GM12878 (cell line): ENCODE data around the gene CACFD1. TPM values are rescaled to one million over a fixed set of nuclear protein-coding genes. Genes with fewer than 3 reads are reported as not detected.

Experiments
- ATAC-seq: fragments of 200-7000 bp; cut with Tn5 transposase; 3 replicates; pipeline ENCODE4 v1.9.1; 2020; ENCODE audit warnings: mild to moderate bottlenecking, moderate library complexity
- BruUV-seq: library from RNA; stranded (reverse); fragments of 400-500 nt; replicated peaks from 2 replicates; lab custom pipeline; 2021; lab: Mats Ljungman, UMichigan
- CTCF ChIA-PET: fragments of 300-600 bp; sonication (Branson Sonifier 250); formaldehyde crosslinking; extraction: SDS; loops from one replicate; lab custom pipeline; 2021; ENCODE audit warnings: inconsistent platforms; lab: Yijun Ruan, JAX
- POLR2A ChIA-PET: fragments of 350-600 bp; formaldehyde crosslinking; extraction: SDS; loops from one replicate; lab custom pipeline; 2021; ENCODE audit warnings: inconsistent platforms; lab: Charles Lee
- RAD21 ChIA-PET: fragments of 300-600 bp; sonication (Branson Sonifier 250); formaldehyde crosslinking; loops from one replicate; lab custom pipeline; 2023; ENCODE audit warnings: antibody characterized with exemption; ENCODE audit not compliant: unreplicated experiment; lab: Charles Lee
- SMC1A ChIA-PET: fragments of 300-600 bp; sonication (Branson Sonifier 250); formaldehyde crosslinking; loops from one replicate; lab custom pipeline; 2023; ENCODE audit not compliant: unreplicated experiment, uncharacterized antibody; lab: Charles Lee
- DNase-seq: peaks from one replicate; pipeline ENCODE4 v3.0.0-alpha.2; 2011; ENCODE audit warnings: low read depth, low spot score
- FAIRE-seq: peaks from 3 replicates; lab custom pipeline; 2011; peaks lifted over from hg19 to GRCh38; lab: Jason Lieb, UNC
- H2AFZ ChIP-seq: 2 replicates; pipeline ENCODE4 v1.6.0; 2011; ENCODE audit warnings: low read depth, low read length, control low read depth; ENCODE audit not compliant: control insufficient read depth
- H3K27ac ChIP-seq: 2 replicates; pipeline ENCODE4 v1.5.1; 2011; ENCODE audit warnings: control low read depth; ENCODE audit not compliant: control insufficient read depth, insufficient read depth
- H3K27me3 ChIP-seq, 2 experiments: replicated peaks in 1 of 2; 2 replicates each; pipeline versions ENCODE4 v1.6.0 to v1.6.1; 2011; ENCODE audit warnings: low read length in 1 of 2; ENCODE audit not compliant: control insufficient read depth in 2 of 2, insufficient read depth in 2 of 2
- H3K36me3 ChIP-seq, 2 experiments: 2 replicates each; pipeline ENCODE4 v1.5.1; 2011; ENCODE audit warnings: low read length in 1 of 2; ENCODE audit not compliant: control insufficient read depth in 2 of 2, insufficient read depth in 2 of 2
- H3K4me1 ChIP-seq: 2 replicates; pipeline ENCODE4 v1.6.1; 2011; ENCODE audit warnings: mild to moderate bottlenecking, low read length, moderate library complexity, mixed read lengths; ENCODE audit not compliant: control insufficient read depth, insufficient read depth
- H3K4me2 ChIP-seq: 2 replicates; pipeline ENCODE4 v1.6.0; 2011; ENCODE audit warnings: control low read depth; ENCODE audit not compliant: control insufficient read depth, insufficient read depth
- H3K4me3 ChIP-seq: fragments of 200-600 bp; sonication (generic); 2 replicates; pipeline ENCODE4 v1.5.1; 2016
- H3K79me2 ChIP-seq: 2 replicates; pipeline ENCODE4 v1.6.0; 2011; ENCODE audit warnings: low read length; ENCODE audit not compliant: control insufficient read depth, insufficient read depth
- H3K9ac ChIP-seq: 2 replicates; pipeline ENCODE4 v1.8.0; 2011; ENCODE audit warnings: low read length, control low read depth, mixed read lengths; ENCODE audit not compliant: control insufficient read depth, insufficient read depth
- H3K9me3 ChIP-seq: replicated peaks from 3 replicates; pipeline ENCODE4 v1.5.1; 2011; ENCODE audit warnings: mild to moderate bottlenecking, low read length; ENCODE audit not compliant: control insufficient read depth, insufficient read depth
- H4K20me1 ChIP-seq: 2 replicates; pipeline ENCODE4 v1.6.0; 2011; ENCODE audit not compliant: control insufficient read depth, insufficient read depth
- BHLHE40 ChIP-seq, 2 experiments: fragments of 450-650 bp in 1 of 2; IDR thresholded peaks; 2 replicates each; pipeline ENCODE4 v1.6.1; 2011 to 2017; ENCODE audit warnings: low read depth in 2 of 2, borderline replicate concordance in 1 of 2, improper control_type of control experiment in 1 of 2, low read length in 1 of 2, mild to moderate bottlenecking in 1 of 2
- CHD4 ChIP-seq: fragments of 200-600 bp; sonication (generic); IDR thresholded peaks from 2 replicates; pipeline ENCODE4 v1.6.1; 2016; ENCODE audit warnings: mild to moderate bottlenecking
- E2F4 ChIP-seq: IDR thresholded peaks from 2 replicates; pipeline ENCODE4 v1.6.1; 2012; ENCODE audit warnings: low read depth, low read length, improper control_type of control experiment
- FOS ChIP-seq: IDR thresholded peaks from 3 replicates; pipeline ENCODE4 v1.6.1; 2011; ENCODE audit warnings: borderline replicate concordance; ENCODE audit not compliant: insufficient read length; ENCODE audit errors: extremely low read depth
- RUNX3 ChIP-seq: IDR thresholded peaks from 2 replicates; pipeline ENCODE4 v1.6.1; 2012; ENCODE audit warnings: low read length, inconsistent platforms
- SMARCA5 ChIP-seq: fragments of 450-650 bp; IDR thresholded peaks from 2 replicates; pipeline ENCODE4 v1.6.1; 2017; ENCODE audit warnings: mild to moderate bottlenecking
- STAT3 ChIP-seq: IDR thresholded peaks from 2 replicates; pipeline ENCODE4 v1.6.1; 2011; ENCODE audit warnings: low read depth, low read length, improper control_type of control experiment
- SUPT20H ChIP-seq: IDR thresholded peaks from 2 replicates; pipeline ENCODE4 v1.6.1; 2011; ENCODE audit warnings: low read depth, mild to moderate bottlenecking, low read length, moderate library complexity, borderline replicate concordance; ENCODE audit not compliant: control insufficient read depth
- TBL1XR1 ChIP-seq: IDR thresholded peaks from 2 replicates; pipeline ENCODE4 v1.6.1; 2012; ENCODE audit warnings: low read depth, low read length, improper control_type of control experiment
- USF1 ChIP-seq: IDR thresholded peaks from 2 replicates; pipeline ENCODE4 v1.6.1; 2011; ENCODE audit warnings: borderline replicate concordance, low read depth, mild to moderate bottlenecking, moderate library complexity, mixed read lengths, low read length; ENCODE audit not compliant: insufficient read depth; ENCODE audit errors: extremely low read length
- ZBTB11 ChIP-seq: fragments of 450-650 bp; formaldehyde crosslinking; IDR thresholded peaks from 2 replicates; pipeline ENCODE4 v1.5.0; 2022; ENCODE audit warnings: mild to moderate bottlenecking, missing genetic modification characterization
- WGBS: methylation state at CpG from one replicate; pipeline ENCODE4 v1.1.6; 2016; ENCODE audit warnings: low lambda C conversion rate; ENCODE audit not compliant: insufficient replicate concordance, insufficient coverage; ENCODE audit errors: missing lambda C conversion rate; 5-methylcytosine and 5-hydroxymethylcytosine counted together
- in situ Hi-C: fragments of 300-500 bp; cut with MboI; formaldehyde crosslinking; loops from 9 replicates; pipeline ENCODE4 v1.14.3; 2018; ENCODE audit warnings: mixed read lengths
- intact Hi-C: fragments of 100-400 bp; cut with micrococcal nuclease; formaldehyde crosslinking; loops from one replicate; pipeline ENCODE4 v1.14.2; 2022; ENCODE audit not compliant: unreplicated experiment
- polyA plus RNA-seq, 11 experiments: library from polyadenylated mRNA; depleted of rRNA in 4 of 11; unstranded in 6 of 11; stranded (reverse) in 5 of 11; fragments of >200 nt; fragmentation: Nextera tagmentation in 4 of 11; fragmentation: Illumina TruSeq in 1 of 11; extraction: Ambion mirVana in 4 of 11; extraction: Trizol in 1 of 11; gene quantifications; 1 replicate in 1 of 11; 2 replicates in 10 of 11; pipeline versions ENCODE4 v1.2.1 to v1.2.3, GENCODE V29; 2011 to 2016; ENCODE audit warnings: inconsistent platforms in 2 of 11, missing spikeins in 2 of 11, low read depth in 1 of 11
- total RNA-seq, 4 experiments: library from RNA; depleted of rRNA in 3 of 4; stranded (reverse); fragments of >200 nt in 3 of 4; fragmentation: Illumina TruSeq in 1 of 4; extraction: Trizol in 1 of 4; gene quantifications; 2 replicates each; pipeline versions ENCODE4 v1.2.1 to v1.2.3, GENCODE V29; 2013 to 2021

The CACFD1 gene
- total and polyA plus RNA-seq, 10 of the 15 experiments (the other 5 are each of a cell fraction or from before 2014, with no cell fraction given): 0.09 to 5.8 (median 1.4) TPM; not detected in 1

GRCh38 chr9:133449760-133450159, 10.0 kb upstream of the CACFD1 start:
- no peaks in the 10 kb centered on the region for H4K20me1 ChIP-seq
- H3K4me3 ChIP-seq: no peak overlapping the region
- RAD21 ChIA-PET: no interaction called here
- TF ChIP-seq TBL1XR1 (no peak), STAT3 (no peak), SMARCA5 (no peak), SUPT20H (no peak), ZBTB11 (CRISPR knock-in tag) (no peak), CHD4 (no peak), E2F4 (no peak), FOS (no peak), RUNX3 (no peak), USF1 (no peak), BHLHE40 (IDR thresholded peaks at IDR 0.05; ENCODE audit: borderline replicate concordance in 1 of 2, low read depth in 2 of 2, low read length in 1 of 2) (no peak)
- TF ChIP-seq, all 136 proteins: peak for 0
- ATAC-seq (no peak), DNase-seq (no peak), FAIRE-seq (no peak)
- H3K79me2 ChIP-seq: no peaks in the 10 kb centered on the region
- H3K4me1 ChIP-seq: no peaks in the 10 kb centered on the region
- ChIA-PET SMC1A (no interaction called here), POLR2A (no interaction called here), CTCF (interaction anchor here (1.0 kb wide), 1 partner anchor 12 kb away, joined by 3 read pairs; no protein-coding TSS in a partner anchor)
- no peak overlapping the region for H3K27ac ChIP-seq
- H3K36me3 ChIP-seq: no peaks in the 10 kb centered on the region
- peaks cover 0 to 2% of the 10 kb centered on the region in 2 experiments; a peak in 3 of 4 replicates for H3K27me3 ChIP-seq
- no TSS peak for BruUV-seq
- intact Hi-C loops (no loop called here), in situ Hi-C loops (no loop called here)
- H3K9ac ChIP-seq: no peak overlapping the region
- no peaks in the 10 kb centered on the region for H3K9me3 ChIP-seq
- no peak overlapping the region for H2AFZ ChIP-seq
- WGBS: 48% methylated on average over 12 of the region's 12 CpGs
- H3K4me2 ChIP-seq: no peak overlapping the region
